Measurements from ENCODE around the gene TEX53.

TEX53 gene

DNA sequence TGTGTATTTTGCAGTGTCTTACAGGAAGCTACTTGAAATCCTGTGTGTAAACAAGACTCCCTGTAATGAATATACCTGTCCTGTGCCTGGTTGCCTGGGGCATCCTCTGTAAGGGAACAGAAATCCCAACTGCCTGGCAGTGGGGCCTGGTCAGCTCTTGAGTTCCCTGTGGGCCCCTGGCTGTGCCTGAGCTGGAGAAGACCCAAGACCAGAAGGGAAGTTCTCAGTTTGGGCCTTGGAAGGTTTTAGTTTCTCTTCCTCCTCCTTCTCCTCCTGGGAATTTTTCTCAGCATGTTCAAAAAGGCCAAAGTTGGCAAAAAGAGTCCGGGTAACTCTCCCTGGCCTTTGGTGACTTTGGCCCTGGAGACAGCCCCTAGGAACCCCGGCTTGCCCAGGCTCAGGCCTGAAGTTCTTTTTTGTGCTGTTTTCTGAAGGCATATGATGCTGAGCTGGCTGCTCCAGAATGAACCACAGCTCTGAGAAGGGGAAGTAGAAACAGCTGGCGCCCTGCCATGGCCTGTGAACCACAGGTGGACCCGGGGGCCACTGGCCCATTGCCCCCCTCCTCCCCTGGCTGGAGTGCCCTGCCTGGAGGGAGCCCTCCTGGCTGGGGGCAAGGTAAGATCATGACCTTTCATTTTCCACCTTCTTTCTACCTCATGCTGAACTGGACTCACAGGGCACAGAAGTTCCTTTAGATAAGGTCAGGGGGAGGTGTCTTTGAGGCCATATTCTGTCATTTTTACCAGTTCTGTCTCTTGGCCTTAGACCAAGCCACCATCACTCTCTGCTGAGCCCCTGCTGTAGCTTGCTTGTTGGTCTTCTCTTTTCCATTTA is 40.7 kb downstream of the TEX53 start:
- peak overlapping the region; percentile 47 for H3K4me2 ChIP-seq (ENCODE audit: low read depth, low read length, poor library complexity, severe bottlenecking)
- H3K4me1 ChIP-seq (ENCODE audit: insufficient read depth, low read length, poor library complexity, severe bottlenecking) = peaks cover 35% of the 10 kb centered on the region
- no peak overlapping the region for H3K9ac ChIP-seq (ENCODE audit: low read depth, low read length, poor library complexity, severe bottlenecking)
- H2AFZ ChIP-seq (ENCODE audit: low read length) = no peak overlapping the region
- peaks cover 4% of the 10 kb centered on the region for H4K20me1 ChIP-seq (ENCODE audit: insufficient read depth, low read length, poor library complexity, severe bottlenecking)
- H3K79me2 ChIP-seq (ENCODE audit: insufficient read depth, low read length) = peaks cover 37% of the 10 kb centered on the region
- H3K9me2 ChIP-seq (replicated peaks; ENCODE audit: low read depth, low read length) = no peaks in the 10 kb centered on the region
- H3F3A ChIP-seq (ENCODE audit: low read depth) = no peaks in the 10 kb centered on the region
- no peaks in the 10 kb centered on the region for H3K27me3 ChIP-seq (ENCODE audit: insufficient read depth, low read length, poor library complexity, severe bottlenecking)
- peak overlapping the region; percentile 43 for H3K4me3 ChIP-seq (ENCODE audit: low read length, poor library complexity, severe bottlenecking)
- H3K36me3 ChIP-seq (ENCODE audit: insufficient read depth, low read length) = peaks cover 11% of the 10 kb centered on the region; the same call in 1 of the 2 replicates
- TF ChIP-seq, protein P1, sequence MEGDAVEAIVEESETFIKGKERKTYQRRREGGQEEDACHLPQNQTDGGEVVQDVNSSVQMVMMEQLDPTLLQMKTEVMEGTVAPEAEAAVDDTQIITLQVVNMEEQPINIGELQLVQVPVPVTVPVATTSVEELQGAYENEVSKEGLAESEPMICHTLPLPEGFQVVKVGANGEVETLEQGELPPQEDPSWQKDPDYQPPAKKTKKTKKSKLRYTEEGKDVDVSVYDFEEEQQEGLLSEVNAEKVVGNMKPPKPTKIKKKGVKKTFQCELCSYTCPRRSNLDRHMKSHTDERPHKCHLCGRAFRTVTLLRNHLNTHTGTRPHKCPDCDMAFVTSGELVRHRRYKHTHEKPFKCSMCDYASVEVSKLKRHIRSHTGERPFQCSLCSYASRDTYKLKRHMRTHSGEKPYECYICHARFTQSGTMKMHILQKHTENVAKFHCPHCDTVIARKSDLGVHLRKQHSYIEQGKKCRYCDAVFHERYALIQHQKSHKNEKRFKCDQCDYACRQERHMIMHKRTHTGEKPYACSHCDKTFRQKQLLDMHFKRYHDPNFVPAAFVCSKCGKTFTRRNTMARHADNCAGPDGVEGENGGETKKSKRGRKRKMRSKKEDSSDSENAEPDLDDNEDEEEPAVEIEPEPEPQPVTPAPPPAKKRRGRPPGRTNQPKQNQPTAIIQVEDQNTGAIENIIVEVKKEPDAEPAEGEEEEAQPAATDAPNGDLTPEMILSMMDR (conservative IDR thresholded peaks at IDR 0.05; ENCODE audit: low read length) = no peak
- no peak for TF ChIP-seq EZH2phosphoT487 (IDR thresholded peaks at IDR 0.05; ENCODE audit: borderline replicate concordance)
- H3K9me3 ChIP-seq (ENCODE audit: insufficient read depth, low read depth, low read length) = no peaks in the 10 kb centered on the region

DNA sequence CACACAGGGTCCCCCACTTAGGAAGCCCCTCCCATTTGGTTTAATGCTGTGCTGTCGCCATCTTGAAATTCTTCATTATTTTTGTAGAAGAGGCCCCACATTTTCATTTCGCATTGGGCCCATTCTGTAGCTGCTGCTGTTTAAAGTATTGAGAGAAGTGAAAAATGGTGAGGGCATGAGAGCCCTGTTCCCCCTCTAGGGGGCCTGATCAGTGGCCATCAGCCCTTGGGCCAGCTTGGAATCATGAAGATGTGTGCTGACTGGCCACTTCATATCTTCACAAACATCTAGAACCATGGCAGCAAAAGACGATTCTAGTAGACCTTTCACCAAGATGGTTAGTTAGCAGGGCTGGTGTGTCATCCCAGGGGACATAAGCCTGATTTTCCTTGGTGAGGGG is 43.2 kb downstream of the TEX53 start:
- no peaks in the 10 kb centered on the region for H3K9me3 ChIP-seq (ENCODE audit: insufficient read depth, low read depth, low read length)
- peaks cover 51% of the 10 kb centered on the region for H3K79me2 ChIP-seq (ENCODE audit: insufficient read depth, low read length)
- peaks cover 4% of the 10 kb centered on the region for H4K20me1 ChIP-seq (ENCODE audit: insufficient read depth, low read length, poor library complexity, severe bottlenecking)
- H3K27me3 ChIP-seq (ENCODE audit: insufficient read depth, low read length, poor library complexity, severe bottlenecking) = no peaks in the 10 kb centered on the region
- no peaks in the 10 kb centered on the region for H3K9me2 ChIP-seq (replicated peaks; ENCODE audit: low read depth, low read length)
- no peak overlapping the region for H2AFZ ChIP-seq (ENCODE audit: low read length)
- TF ChIP-seq, protein P1 (conservative IDR thresholded peaks at IDR 0.05; ENCODE audit: low read length) = peak; percentile 32; the same call in 1 of the 2 replicates
- no peak for TF ChIP-seq EZH2phosphoT487 (IDR thresholded peaks at IDR 0.05; ENCODE audit: borderline replicate concordance)
- peaks cover 8% of the 10 kb centered on the region; the same call in 1 of the 2 replicates for H3K36me3 ChIP-seq (ENCODE audit: insufficient read depth, low read length)
- peak overlapping the region; percentile 91 for H3K4me2 ChIP-seq (ENCODE audit: low read depth, low read length, poor library complexity, severe bottlenecking)
- H3K4me3 ChIP-seq (ENCODE audit: low read length, poor library complexity, severe bottlenecking) = peak overlapping the region; percentile 80
- peaks cover 44% of the 10 kb centered on the region for H3K4me1 ChIP-seq (ENCODE audit: insufficient read depth, low read length, poor library complexity, severe bottlenecking)
- H3K9ac ChIP-seq (ENCODE audit: low read depth, low read length, poor library complexity, severe bottlenecking) = no peak overlapping the region
- H3F3A ChIP-seq (ENCODE audit: low read depth) = no peaks in the 10 kb centered on the region

DNA sequence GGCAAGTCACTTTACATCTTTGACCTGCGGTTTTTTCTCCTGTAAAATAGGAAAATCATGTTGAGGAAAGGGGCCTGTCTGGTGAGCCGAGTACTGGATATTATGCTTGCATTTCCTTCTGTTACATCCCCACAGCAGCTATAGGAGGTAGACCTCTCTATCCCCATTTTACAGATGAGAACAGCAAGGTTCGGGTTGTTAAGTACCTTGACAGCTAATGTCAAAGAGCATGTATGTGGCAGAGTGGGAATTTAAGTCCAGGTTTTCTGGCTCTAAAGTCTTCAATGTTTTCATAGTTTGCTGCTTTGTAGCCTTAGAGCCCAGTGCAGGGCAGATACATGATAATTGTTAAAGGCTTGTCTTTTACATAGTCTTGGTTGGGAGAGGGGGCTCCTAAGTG is 43.7 kb downstream of the TEX53 start:
- Histone ChIP-seq H3K27me3 (ENCODE audit: insufficient read depth, low read length, poor library complexity, severe bottlenecking) (no peaks in the 10 kb centered on the region), H3K9me3 (ENCODE audit: insufficient read depth, low read depth, low read length) (no peaks in the 10 kb centered on the region), H3K9ac (ENCODE audit: low read depth, low read length, poor library complexity, severe bottlenecking) (no peak overlapping the region), H3K4me1 (ENCODE audit: insufficient read depth, low read length, poor library complexity, severe bottlenecking) (peaks cover 44% of the 10 kb centered on the region), H3F3A (ENCODE audit: low read depth) (no peaks in the 10 kb centered on the region), H3K4me3 (ENCODE audit: low read length, poor library complexity, severe bottlenecking) (peak overlapping the region; percentile 80), H2AFZ (ENCODE audit: low read length) (no peak overlapping the region), H3K9me2 (replicated peaks; ENCODE audit: low read depth, low read length) (no peaks in the 10 kb centered on the region), H3K79me2 (ENCODE audit: insufficient read depth, low read length) (peaks cover 51% of the 10 kb centered on the region), H3K36me3 (ENCODE audit: insufficient read depth, low read length) (peaks cover 7% of the 10 kb centered on the region; the same call in 1 of the 2 replicates), H4K20me1 (ENCODE audit: insufficient read depth, low read length, poor library complexity, severe bottlenecking) (peaks cover 4% of the 10 kb centered on the region), H3K4me2 (ENCODE audit: low read depth, low read length, poor library complexity, severe bottlenecking) (peak overlapping the region; percentile 91)
- TF ChIP-seq, protein P1 (conservative IDR thresholded peaks at IDR 0.05; ENCODE audit: low read length) = no peak
